Measurements from ENCODE around the gene RAVER2. TPM values are rescaled to one million over a fixed set of nuclear protein-coding genes. Genes with fewer than 3 reads are reported as not detected.
A peak's percentile ranks its signal among the peaks of the same experiment; 100 is the strongest.
"Not testable (repeated sequence)": the region's sequence is repeated elsewhere in the genome, so short reads cannot be mapped to it uniquely, and the experiment has no call there.

The RAVER2 gene
- total and polyA plus RNA-seq, 2 donors, result 7.2 to 25.7 TPM

DNA sequence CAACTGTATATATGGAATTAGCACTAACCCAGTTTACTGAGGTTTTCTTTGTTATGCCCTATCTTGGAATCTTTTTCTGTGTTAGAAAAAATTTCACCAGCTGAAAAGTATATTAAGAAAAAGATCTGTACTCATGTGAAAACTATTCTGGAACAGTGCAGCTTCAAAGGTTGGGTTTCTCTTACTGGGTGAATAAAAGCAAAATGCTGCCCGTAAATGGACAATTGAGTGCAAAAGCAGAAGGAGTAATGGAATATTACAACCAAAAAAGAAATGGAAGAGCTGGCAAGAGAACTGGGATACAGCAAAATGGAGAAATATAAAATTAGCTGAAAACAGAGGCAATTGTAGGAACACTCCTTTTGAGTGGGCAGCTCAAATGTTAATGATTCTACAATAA is 17.0 kb upstream of the RAVER2 start:
- 83% methylated on average over 1 of the region's 1 CpG for WGBS
- H3K4me3 ChIP-seq (ENCODE audit: low read depth, low read length), result no peak overlapping the region
- H3K4me1 ChIP-seq (ENCODE audit: insufficient read depth), result no peaks in the 10 kb centered on the region
- DNase-seq (ENCODE audit: extremely low spot score), result no peak
- no peaks in the 10 kb centered on the region for H3K36me3 ChIP-seq (ENCODE audit: insufficient read depth)
- H3K27ac ChIP-seq (ENCODE audit: low read depth), result no peak overlapping the region

DNA sequence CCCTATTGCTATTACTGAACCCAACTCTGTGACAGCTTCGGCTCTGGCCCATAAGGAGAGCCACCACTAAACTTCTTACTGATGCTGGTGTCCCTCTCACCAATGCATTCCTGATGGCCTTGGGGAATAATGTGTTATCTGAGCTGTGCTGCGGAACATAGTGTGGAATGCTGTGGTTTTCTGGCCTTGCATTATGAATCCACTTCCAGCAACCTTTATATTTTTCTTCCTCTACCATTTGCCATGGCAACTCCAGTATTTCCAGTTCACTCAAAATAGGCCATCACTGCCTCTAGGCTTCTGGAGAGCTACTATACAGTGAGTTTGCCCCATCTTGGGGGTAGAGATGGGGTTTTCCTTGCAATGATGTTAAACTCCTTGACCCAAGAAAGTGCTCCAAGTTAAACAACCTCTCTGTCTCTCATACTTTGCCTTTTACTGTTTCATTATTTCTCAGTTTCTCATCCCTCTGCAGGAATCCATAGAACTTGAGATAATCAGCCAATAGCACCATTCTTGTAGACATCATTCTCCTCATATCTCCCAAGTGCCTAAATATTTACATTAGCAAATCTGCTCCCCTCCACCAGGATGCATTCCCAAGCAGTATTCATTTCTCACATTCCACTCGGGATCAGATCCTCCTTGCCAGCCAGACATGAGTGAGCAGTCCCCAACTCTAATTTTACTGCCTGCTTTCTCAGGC is 11.1 kb upstream of the RAVER2 start:
- 71% methylated on average over 3 of the region's 3 CpGs for WGBS
- Histone ChIP-seq H3K4me3 (ENCODE audit: low read depth, low read length) (no peak overlapping the region), H3K4me1 (ENCODE audit: insufficient read depth) (no peaks in the 10 kb centered on the region), H3K27ac (ENCODE audit: low read depth) (no peak overlapping the region), H3K36me3 (ENCODE audit: insufficient read depth) (no peaks in the 10 kb centered on the region)
- no peak for DNase-seq (ENCODE audit: extremely low spot score)

DNA sequence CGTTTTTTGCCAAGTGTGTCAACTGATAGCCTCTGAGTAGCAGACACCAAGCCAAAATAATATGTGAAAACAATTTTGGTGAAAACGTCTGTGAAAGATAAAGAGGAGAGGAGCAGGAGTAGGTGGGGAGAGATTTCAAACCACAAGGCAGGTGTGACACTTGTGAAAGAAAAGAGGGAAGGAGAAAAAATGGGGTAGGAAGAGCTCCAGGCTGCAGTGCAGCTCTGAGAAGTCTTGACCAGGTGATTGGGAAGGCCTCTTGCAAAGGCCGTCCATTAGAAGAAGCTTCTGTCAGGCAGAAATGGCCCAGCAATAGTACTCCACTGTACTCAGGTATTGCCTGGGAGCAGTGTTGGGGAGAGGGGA is 10.6 kb upstream of the RAVER2 start:
- Histone ChIP-seq H3K4me3 (ENCODE audit: low read depth, low read length) (no peak overlapping the region), H3K4me1 (ENCODE audit: insufficient read depth) (no peaks in the 10 kb centered on the region), H3K36me3 (ENCODE audit: insufficient read depth) (no peaks in the 10 kb centered on the region), H3K27ac (ENCODE audit: low read depth) (no peak overlapping the region)
- no peak for DNase-seq (ENCODE audit: extremely low spot score)
- WGBS, result 52% methylated on average over 3 of the region's 3 CpGs

DNA sequence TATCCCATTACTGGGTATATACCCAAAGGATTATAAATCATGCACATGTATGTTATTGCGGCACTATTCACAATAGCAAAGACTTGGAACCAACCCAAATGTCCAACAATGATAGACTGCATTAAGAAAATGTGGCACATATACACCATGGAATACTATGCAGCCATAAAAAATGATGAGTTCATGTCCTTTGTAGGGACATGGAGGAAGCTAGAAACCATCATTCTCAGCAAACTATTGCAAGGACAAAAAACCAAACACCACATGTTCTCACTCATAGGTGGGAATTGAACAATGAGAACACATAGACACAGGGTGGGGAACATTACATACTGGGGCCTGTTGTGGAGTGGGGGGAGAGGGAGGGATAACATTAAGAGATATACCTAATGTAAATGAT is 4.2 kb upstream of the RAVER2 start:
- not testable (repeated sequence) for DNase-seq (ENCODE audit: extremely low spot score); H3K4me1 ChIP-seq (ENCODE audit: insufficient read depth); H3K36me3 ChIP-seq (ENCODE audit: insufficient read depth); H3K27ac ChIP-seq (ENCODE audit: low read depth); H3K4me3 ChIP-seq (ENCODE audit: low read depth, low read length)
- 98% methylated on average over 1 of the region's 1 CpG for WGBS

DNA sequence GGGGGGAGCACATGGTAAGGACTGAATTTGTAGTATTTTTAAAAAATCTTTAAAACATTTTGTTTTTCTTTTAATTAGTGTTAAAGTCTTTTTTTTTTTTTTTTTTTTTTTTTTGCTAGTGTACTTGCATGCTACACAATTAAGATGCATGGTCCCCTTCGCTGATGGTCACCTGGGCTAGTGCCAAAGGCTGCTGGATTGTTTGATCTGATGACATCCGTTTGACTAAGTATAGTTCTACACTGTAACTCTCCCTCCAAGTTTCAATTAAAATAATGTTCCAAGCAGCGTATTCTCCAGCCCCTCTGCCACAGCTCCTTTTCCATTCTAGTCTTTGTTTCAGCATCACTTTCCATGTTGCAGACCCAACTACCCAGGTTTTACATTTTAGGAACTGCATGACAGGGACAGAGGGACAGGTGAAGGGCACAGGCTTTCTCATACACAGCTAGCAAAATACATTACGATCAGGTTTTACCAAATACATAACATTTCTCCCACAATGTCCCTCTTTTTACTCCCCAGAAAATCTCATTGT is 852 bp upstream of the RAVER2 start:
- H3K27ac ChIP-seq (ENCODE audit: low read depth), result no peak overlapping the region
- WGBS, result 11% methylated on average over 4 of the region's 4 CpGs

DNA sequence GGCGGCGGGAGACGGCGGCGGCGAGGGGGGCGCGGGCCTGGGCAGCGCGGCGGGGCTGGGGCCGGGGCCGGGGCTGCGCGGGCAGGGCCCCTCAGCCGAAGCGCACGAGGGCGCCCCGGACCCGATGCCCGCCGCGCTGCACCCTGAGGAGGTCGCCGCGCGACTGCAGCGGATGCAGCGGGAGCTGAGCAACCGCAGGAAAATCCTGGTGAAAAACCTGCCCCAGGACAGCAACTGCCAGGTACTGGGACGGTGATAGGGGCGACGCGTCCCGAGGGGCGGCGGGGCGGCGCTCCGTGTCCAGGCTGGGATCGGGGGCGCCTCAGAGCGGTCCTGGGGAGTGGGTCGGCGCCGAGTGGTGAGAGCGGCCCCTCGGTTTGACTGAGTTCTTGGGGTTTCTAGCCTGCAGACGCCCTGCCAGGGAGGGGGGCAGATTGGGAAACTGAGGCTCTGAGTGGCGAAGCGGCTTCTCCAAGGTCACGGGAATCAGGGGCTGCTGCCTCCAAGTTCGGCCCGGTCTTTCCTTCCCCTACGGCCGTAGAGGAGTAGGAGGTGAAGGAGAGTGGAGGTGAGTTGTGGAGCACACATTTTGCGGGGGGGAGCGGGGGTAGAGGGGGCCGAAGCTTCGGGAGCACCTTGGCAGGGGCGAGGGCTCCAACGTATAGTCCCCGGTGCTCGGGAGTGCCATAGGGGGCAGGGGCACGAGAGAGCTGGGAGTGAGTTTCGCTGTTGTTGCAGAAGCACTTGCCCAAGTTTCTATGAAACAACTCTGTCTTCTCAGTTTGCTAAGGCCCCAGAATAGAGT is 508 bp downstream of the RAVER2 start:
- under 1% methylated on average over 67 of the region's 67 CpGs for WGBS
- peaks cover 1% of the 10 kb centered on the region for H3K4me1 ChIP-seq (ENCODE audit: insufficient read depth)
- no peak for DNase-seq (ENCODE audit: extremely low spot score)
- peak overlapping the region; percentile 75 for H3K4me3 ChIP-seq (ENCODE audit: low read depth, low read length)
- H3K27ac ChIP-seq (ENCODE audit: low read depth), result peak overlapping the region; percentile 79
- no peaks in the 10 kb centered on the region for H3K36me3 ChIP-seq (ENCODE audit: insufficient read depth)

More for the DNA sequence above, 852 bp upstream of the RAVER2 start:
- no peak for DNase-seq (ENCODE audit: extremely low spot score)
- peaks cover 1% of the 10 kb centered on the region for H3K4me1 ChIP-seq (ENCODE audit: insufficient read depth)
- peak overlapping the region; percentile 75 for H3K4me3 ChIP-seq (ENCODE audit: low read depth, low read length)
- no peaks in the 10 kb centered on the region for H3K36me3 ChIP-seq (ENCODE audit: insufficient read depth)

DNA sequence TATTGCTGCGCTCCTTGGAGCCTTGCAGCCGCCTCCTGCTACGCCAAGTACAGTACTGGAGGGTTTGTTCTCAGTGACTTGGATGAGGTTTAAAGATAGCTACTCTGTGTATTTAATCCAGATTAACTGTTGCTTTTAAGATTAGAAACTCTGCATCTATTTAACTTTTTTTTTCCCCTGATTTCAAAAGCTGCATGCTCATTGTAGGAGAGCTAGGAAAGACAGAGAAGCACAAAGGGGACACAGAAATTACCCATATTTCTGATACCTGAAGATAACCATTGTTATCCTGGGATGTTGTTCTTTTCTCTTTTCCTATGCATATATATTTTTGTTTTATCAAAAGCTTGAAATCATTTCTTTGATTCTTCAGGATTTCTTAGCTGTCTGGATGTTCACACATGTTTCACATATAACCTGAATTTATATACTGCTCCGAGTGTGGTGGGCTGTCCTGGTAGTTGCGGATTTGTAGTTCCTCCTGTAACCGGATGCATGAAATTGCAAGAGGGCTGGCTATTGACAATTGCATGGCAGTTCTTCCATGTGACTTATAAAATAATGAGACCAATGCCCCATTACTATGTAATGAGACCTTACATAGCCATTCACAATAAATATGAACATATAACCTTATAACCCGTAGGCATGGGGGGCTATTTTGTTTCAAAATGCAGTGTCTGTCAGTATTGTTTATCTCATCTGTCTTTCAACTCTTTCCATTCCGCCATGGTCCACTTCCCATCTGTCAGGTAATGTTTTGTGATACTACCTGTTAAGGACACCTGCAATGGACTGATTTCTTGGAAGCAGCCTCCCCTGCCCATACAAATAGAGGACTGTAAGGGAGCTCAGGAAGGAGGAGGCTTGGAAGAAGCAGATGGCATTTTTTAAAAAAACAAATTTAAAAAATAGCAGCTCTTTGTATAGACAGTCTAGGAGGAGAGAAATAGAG is 1.4 kb downstream of the RAVER2 start:
- Histone ChIP-seq H3K4me1 (ENCODE audit: insufficient read depth) (peaks cover 1% of the 10 kb centered on the region), H3K4me3 (ENCODE audit: low read depth, low read length) (peak overlapping the region; percentile 75), H3K36me3 (ENCODE audit: insufficient read depth) (no peaks in the 10 kb centered on the region), H3K27ac (ENCODE audit: low read depth) (no peak overlapping the region)
- no peak for DNase-seq (ENCODE audit: extremely low spot score)
- WGBS, result 44% methylated on average over 8 of the region's 8 CpGs

DNA sequence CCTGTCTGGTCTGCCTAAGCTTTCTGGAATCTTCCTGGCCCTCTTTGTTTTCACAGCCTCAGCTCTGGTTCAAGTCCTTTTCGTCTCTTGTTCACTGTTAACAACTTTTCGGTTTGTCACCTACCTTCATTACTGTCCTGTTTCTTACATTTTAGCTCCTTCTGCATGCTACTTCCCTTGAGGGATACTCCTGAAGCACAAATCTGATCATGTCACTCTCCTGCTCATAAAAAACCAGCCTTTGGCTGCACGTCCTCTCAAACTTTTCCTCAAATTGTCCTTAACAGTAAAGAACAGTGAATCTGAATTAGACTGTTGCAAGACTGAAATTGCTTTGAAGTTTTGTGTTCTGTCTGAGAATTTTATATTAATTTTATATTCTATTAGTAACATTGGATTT is 3.3 kb downstream of the RAVER2 start:
- Histone ChIP-seq H3K27ac (ENCODE audit: low read depth) (no peak overlapping the region), H3K4me3 (ENCODE audit: low read depth, low read length) (no peak overlapping the region), H3K36me3 (ENCODE audit: insufficient read depth) (no peaks in the 10 kb centered on the region), H3K4me1 (ENCODE audit: insufficient read depth) (peaks cover 1% of the 10 kb centered on the region)
- 74% methylated on average over 3 of the region's 3 CpGs for WGBS
- DNase-seq (ENCODE audit: extremely low spot score), result no peak

DNA sequence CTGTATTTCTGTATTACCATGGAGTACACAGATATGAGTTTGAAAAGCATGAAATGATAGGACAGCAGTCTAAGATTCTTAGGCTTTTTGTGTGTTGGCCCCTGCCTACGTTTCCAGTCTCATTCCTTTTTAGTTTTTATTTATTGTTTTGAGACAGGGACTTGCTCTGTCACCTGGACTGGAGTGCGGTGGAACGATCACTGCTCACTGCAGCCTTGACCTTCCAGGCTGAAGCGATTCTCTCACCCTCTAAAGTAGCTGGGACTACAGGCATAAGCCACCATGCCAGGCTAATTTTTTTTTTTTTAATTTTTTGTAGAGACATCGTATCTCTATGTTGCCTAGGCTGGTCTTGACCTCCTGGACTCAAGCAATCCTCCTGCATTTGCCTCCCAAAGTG is 3.8 kb downstream of the RAVER2 start:
- no peak for DNase-seq (ENCODE audit: extremely low spot score)
- Histone ChIP-seq H3K36me3 (ENCODE audit: insufficient read depth) (no peaks in the 10 kb centered on the region), H3K4me3 (ENCODE audit: low read depth, low read length) (no peak overlapping the region), H3K4me1 (ENCODE audit: insufficient read depth) (peaks cover 1% of the 10 kb centered on the region), H3K27ac (ENCODE audit: low read depth) (no peak overlapping the region)
- 86% methylated on average over 5 of the region's 5 CpGs for WGBS

DNA sequence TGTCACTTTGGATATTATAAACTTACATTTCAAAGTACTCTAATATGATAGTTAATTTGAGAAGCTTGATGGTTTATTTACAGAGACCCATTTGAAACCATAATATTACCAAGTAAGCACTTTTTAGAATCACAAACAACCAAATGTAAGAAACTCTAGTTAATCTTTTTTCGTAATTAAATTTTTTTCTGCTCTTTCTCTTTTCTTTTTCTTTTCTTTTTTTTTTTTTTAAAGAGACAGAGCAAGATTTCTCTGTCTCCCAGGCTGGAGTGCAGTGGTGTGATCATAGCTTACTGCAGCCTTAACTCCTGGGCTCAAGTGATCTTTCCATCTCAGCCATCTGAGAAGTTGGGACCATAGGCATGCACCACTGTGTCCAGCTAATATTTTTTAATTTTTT is 5.2 kb downstream of the RAVER2 start:
- WGBS, result 57% methylated on average over 1 of the region's 1 CpG
- peaks cover 1% of the 10 kb centered on the region for H3K4me1 ChIP-seq (ENCODE audit: insufficient read depth)

DNA sequence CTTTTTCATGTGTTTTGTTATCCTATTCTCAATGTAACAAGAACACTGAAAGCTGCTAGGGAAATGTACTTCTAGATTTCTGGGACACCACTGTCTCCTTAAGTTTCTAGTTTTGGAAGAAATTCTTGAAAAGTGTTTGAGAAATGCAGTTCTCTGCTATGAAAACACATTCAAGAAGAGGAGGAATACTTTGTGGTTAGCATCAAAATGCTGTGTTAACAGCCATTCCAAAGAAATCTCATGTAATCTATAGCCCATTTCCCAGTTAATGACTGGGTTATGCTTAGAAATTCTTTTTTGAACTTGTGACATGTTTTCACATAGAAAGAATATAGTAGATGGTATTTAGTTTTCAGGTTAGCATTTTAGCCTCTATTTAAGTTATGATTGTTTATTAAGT is 6.0 kb downstream of the RAVER2 start:
- H3K4me1 ChIP-seq (ENCODE audit: insufficient read depth), result peaks cover 1% of the 10 kb centered on the region
- H3K36me3 ChIP-seq (ENCODE audit: insufficient read depth), result no peaks in the 10 kb centered on the region
- no peak overlapping the region for H3K27ac ChIP-seq (ENCODE audit: low read depth)
- H3K4me3 ChIP-seq (ENCODE audit: low read depth, low read length), result no peak overlapping the region
- DNase-seq (ENCODE audit: extremely low spot score), result no peak

More for the DNA sequence above, 5.2 kb downstream of the RAVER2 start:
- H3K4me3 ChIP-seq (ENCODE audit: low read depth, low read length), result no peak overlapping the region
- no peak overlapping the region for H3K27ac ChIP-seq (ENCODE audit: low read depth)
- DNase-seq (ENCODE audit: extremely low spot score), result no peak
- H3K36me3 ChIP-seq (ENCODE audit: insufficient read depth), result no peaks in the 10 kb centered on the region

DNA sequence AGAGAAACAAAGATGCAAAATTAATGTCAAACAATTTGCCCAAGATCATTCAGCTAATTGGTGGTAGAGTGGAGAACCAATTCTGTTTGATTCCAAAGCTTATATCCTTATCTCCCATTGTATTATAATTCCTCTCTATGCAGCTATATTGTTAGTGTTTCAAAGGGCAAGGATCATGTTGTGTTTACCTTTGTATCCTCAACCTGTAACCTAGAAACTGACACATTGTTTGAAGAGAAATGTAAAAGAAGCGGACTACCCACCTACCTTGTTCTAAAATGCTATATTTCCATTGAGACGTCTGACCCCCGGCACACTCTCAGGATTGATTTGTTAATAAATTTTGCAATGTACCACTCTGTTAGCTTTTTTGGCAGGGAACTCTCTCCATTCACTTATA is 9.3 kb downstream of the RAVER2 start:
- Histone ChIP-seq H3K4me3 (ENCODE audit: low read depth, low read length) (no peak overlapping the region), H3K27ac (ENCODE audit: low read depth) (no peak overlapping the region), H3K36me3 (ENCODE audit: insufficient read depth) (no peaks in the 10 kb centered on the region), H3K4me1 (ENCODE audit: insufficient read depth) (no peaks in the 10 kb centered on the region)
- 94% methylated on average over 3 of the region's 3 CpGs for WGBS
- DNase-seq (ENCODE audit: extremely low spot score), result no peak

DNA sequence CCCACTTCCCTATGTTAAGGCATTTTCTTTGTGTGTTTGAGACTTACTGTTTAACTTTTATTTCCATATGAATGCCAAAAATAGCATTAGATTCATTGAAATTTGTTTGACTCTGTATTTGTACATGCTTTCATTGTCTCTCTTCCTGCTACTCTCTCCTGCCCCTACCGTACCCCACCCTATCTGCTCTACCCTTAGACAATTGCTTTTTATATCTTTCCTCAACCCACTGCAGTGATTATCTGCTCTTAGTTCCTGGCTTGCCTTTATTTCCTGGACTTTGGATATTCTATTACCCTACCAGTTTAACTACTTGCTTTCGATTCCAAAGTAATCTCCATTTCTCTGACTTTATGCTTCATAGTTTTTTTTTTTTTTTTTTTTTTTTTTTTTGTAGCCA is 10.5 kb downstream of the RAVER2 start:
- Histone ChIP-seq H3K27ac (ENCODE audit: low read depth) (no peak overlapping the region), H3K4me1 (ENCODE audit: insufficient read depth) (no peaks in the 10 kb centered on the region), H3K4me3 (ENCODE audit: low read depth, low read length) (no peak overlapping the region), H3K36me3 (ENCODE audit: insufficient read depth) (no peaks in the 10 kb centered on the region)
- DNase-seq (ENCODE audit: extremely low spot score), result no peak
- 46% methylated on average over 2 of the region's 2 CpGs for WGBS
